Cardiac fibroblast (primary cell): ENCODE results near the gene CACNA2D4.
A peak's percentile ranks its signal among the peaks of the same experiment; 100 is the strongest.

Experiments
- DNase-seq, 2 donors: peaks; one replicate each; pipeline versions ENCODE4 v3.0.0 to v3.0.0-alpha.2; 2010; ENCODE audit warnings: low read depth in 2 of 2
- H3K4me3 ChIP-seq, 2 donors: replicated peaks in 1 of 2; 1 replicate in 1 of 2; 2 replicates in 1 of 2; pipeline ENCODE4 v1.5.1; 2011; ENCODE audit warnings: low read depth in 2 of 2, low read length in 2 of 2, mild to moderate bottlenecking in 2 of 2, moderate library complexity in 1 of 2
- TF ChIP-seq, protein P1 (sequence below): IDR thresholded peaks from one replicate; pipeline ENCODE4 v1.5.1; 2011; ENCODE audit warnings: low read depth, mild to moderate bottlenecking, low read length, inconsistent platforms

CACNA2D4 gene

DNA sequence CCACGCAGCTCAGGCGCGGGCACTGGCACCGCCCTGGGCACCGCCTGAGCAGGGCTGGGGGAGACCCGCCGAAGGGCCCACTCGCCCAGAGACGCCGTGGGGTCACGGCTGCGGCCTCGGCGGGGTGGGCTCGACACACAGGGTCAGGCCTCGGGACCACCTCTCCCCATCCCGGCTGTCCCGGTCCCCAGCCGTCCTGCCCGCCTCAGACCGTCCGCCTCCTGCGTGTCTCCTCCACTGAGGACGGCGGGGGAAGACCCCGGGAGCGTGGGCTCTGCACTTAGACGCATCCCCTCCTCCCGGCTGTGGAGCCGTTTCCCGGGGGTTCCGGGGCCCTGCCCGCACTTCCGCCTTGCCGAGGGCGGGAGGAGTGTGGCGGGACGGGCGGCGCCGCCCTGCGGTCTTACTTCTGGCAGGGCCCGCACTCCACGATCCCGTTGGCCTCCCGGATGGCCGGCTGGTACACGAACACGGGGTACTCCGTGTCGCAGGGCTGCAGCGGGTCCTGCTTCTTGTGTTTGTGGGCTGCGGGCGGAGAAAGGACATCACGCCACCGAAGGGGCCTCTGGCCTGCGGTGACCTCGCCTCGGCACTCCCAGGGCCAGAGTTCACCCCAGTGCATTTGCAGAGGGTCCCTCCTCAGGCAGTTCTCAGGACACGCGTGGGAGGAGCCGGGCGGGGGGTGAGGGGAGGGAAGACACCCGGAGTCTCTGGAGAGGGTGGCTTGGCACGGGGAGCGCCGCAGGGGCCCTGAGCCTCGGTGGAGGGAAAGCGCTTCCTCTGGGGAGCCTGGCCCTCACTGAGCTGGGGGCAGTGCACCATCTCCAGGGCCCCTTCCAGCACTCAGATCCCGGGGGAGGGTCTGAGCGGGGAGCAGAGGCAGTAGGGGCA, 121.2 kb downstream of the CACNA2D4 start:
- peak overlapping the region; percentile 41 to 51 for H3K4me3 ChIP-seq
- TF ChIP-seq, protein P1, sequence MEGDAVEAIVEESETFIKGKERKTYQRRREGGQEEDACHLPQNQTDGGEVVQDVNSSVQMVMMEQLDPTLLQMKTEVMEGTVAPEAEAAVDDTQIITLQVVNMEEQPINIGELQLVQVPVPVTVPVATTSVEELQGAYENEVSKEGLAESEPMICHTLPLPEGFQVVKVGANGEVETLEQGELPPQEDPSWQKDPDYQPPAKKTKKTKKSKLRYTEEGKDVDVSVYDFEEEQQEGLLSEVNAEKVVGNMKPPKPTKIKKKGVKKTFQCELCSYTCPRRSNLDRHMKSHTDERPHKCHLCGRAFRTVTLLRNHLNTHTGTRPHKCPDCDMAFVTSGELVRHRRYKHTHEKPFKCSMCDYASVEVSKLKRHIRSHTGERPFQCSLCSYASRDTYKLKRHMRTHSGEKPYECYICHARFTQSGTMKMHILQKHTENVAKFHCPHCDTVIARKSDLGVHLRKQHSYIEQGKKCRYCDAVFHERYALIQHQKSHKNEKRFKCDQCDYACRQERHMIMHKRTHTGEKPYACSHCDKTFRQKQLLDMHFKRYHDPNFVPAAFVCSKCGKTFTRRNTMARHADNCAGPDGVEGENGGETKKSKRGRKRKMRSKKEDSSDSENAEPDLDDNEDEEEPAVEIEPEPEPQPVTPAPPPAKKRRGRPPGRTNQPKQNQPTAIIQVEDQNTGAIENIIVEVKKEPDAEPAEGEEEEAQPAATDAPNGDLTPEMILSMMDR = no peak
- DNase-seq = peak in 1 of 2 donors; percentile 21

DNA sequence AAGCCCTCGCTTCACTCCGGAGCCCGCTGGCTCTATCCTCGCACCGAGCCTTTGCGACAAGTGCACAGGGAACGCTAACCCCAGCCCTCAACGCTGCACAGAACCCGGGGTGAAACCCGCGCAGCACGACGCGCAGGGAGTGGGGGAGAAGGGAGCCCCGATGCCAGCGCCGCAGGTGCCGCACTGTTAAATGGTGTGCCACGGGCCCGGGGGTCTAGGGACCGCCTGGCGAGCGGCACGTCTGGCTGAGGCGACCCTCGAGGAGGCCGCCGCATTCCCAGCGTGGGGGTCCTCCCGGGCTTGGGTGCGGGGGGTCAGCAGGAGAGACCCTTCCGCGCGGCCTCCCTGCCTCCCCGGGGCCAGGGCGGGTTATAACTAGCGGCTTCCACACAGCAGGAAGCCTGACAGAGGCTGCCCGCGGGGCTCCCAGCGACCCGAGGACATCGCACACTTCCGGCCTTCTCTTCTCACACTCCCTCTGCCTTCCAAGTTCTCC, 121.9 kb downstream of the CACNA2D4 start:
- peak overlapping the region; percentile 41 to 51 for H3K4me3 ChIP-seq
- TF ChIP-seq, protein P1 = no peak
- DNase-seq = peak in 1 of 2 donors; percentile 19

DNA sequence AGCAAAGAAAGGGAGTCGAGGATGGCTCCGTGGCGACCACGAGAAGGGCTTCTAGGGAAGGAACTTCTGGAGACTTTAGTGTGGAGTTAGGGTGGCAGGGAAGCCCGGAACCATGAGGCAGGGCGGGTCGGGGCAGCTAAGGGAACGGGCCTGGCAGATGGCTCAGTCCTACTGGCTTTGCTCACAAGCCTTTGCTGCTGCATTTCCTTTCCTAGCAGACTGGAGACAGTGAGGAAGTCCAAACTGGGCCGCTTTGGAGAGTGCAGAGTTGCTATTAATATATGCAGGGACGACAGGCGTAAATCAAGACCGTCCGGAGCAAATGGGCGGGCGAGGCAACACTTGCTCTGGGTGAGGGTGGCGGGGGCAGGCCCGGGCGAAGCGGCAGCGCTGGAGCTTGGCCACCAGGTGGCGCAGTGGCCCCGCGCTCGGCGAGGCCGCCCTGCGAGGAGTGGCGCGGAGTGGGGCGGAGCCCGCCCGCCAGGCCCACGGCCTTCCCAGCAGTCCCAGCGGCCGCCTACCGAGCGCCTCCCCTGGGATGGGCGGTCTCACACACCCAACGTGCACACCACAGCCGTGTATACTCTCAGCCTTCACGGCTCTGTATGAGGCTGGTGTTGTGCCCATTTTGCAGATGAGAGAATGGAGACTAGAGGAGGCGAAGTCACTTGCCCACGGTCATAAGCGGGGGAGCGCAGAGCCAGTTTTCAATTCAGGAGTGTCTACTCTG, 122.5 kb downstream of the CACNA2D4 start:
- peak overlapping the region; percentile 41 to 51 for H3K4me3 ChIP-seq
- DNase-seq = peak; percentile 89 to 93
- TF ChIP-seq, protein P1 = peak; percentile 42

DNA sequence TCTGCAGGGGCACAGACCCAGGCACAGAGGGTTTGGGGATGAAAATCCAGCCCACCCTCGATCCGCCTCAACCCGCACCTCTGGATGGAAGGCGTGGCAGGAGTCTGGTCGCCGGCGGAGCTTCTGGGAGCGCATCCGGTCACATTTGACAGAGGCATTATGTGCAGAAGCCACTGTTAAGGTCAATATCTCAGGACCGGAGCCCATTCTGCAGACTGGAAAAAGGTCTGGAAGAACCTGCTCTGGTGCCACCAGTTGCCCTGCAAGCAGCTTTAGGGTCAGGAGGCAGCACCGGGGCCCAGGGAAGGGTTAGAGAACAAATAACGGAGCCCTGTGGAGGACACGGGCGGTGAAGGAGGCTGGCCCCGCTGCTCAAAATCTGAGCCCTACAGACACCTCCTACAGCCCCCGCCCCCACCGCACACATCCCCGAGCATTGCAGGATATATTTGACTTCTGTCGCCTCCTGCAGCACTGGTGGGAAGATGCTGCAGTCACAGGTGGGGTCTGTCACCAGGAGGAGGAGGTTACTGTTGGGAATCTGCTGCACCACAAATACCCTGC, 123.1 kb downstream of the CACNA2D4 start:
- no peak for DNase-seq
- H3K4me3 ChIP-seq = no peak overlapping the region
- TF ChIP-seq, protein P1 = no peak

- no peak for DNase-seq
- TF ChIP-seq, protein P1 = no peak
- no peak overlapping the region for H3K4me3 ChIP-seq
These were observed 123.9 kb downstream of the CACNA2D4 start for GRCh38 chr12:1794440-1795090.
